Coronary artery (tissue), 2 donors: Measurements from ENCODE around the gene ANKHD1.

Experiments used
- DNase-seq: peaks from one replicate; pipeline ENCODE4 v3.0.0-alpha.2; 2017; ENCODE audit warnings: low spot score
- H3K27ac ChIP-seq, 2 donors: fragments of 200-600 bp; sonication (generic); one replicate each; pipeline ENCODE4 v1.5.1; 2016 to 2019
- H3K4me3 ChIP-seq: fragments of 200-600 bp; sonication (generic); 2 replicates; pipeline ENCODE4 v1.5.1; 2016; ENCODE audit warnings: mild to moderate bottlenecking, moderate library complexity
- TF ChIP-seq, protein P1 (sequence below): fragments of 200-600 bp; sonication (generic); IDR thresholded peaks from one replicate; pipeline ENCODE4 v1.5.1; 2019; ENCODE audit warnings: antibody characterized with exemption

The ANKHD1 gene

DNA sequence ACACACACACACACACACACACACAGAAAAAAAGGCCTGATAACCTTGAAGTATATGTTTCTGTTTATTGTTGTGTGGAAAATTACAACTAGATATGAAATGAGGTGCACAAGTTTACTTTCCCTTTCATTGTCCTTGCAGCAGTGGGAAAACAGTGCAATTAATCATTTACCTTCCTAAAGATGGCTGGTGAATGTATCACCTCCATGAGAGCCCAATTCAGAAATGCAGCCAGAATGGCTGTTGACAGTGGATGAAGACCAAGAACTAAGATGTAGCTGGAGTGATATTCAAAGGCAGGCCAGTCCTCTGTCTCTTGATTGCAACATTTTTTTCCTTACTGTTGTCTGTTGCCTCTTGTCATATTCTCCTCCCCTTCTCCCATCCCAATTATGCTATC is 96.3 kb downstream of the ANKHD1 start:
- no peak overlapping the region for H3K4me3 ChIP-seq
- TF ChIP-seq, protein P1, sequence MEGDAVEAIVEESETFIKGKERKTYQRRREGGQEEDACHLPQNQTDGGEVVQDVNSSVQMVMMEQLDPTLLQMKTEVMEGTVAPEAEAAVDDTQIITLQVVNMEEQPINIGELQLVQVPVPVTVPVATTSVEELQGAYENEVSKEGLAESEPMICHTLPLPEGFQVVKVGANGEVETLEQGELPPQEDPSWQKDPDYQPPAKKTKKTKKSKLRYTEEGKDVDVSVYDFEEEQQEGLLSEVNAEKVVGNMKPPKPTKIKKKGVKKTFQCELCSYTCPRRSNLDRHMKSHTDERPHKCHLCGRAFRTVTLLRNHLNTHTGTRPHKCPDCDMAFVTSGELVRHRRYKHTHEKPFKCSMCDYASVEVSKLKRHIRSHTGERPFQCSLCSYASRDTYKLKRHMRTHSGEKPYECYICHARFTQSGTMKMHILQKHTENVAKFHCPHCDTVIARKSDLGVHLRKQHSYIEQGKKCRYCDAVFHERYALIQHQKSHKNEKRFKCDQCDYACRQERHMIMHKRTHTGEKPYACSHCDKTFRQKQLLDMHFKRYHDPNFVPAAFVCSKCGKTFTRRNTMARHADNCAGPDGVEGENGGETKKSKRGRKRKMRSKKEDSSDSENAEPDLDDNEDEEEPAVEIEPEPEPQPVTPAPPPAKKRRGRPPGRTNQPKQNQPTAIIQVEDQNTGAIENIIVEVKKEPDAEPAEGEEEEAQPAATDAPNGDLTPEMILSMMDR: no peak
- no peak for DNase-seq
- H3K27ac ChIP-seq: no peak overlapping the region

DNA sequence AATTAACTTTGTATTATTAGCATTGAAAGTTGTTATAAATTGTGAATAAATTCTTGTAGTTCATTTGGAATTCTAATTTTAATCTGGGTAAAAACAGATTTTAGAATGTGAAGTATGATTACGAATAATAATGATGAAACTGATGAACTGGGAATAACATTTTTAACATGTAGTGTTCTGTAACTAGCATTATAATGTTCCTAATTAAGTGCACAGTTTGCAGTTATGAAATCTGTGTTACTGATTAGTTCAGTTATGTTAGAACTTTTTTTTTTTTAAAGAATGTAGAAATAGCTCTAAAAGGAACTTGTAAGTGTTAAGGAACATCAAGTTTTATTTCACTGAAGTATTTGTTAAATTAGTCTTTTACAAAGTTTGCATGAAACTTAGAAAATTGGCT is 97.0 kb downstream of the ANKHD1 start:
- H3K4me3 ChIP-seq: no peak overlapping the region
- no peak overlapping the region for H3K27ac ChIP-seq

DNA sequence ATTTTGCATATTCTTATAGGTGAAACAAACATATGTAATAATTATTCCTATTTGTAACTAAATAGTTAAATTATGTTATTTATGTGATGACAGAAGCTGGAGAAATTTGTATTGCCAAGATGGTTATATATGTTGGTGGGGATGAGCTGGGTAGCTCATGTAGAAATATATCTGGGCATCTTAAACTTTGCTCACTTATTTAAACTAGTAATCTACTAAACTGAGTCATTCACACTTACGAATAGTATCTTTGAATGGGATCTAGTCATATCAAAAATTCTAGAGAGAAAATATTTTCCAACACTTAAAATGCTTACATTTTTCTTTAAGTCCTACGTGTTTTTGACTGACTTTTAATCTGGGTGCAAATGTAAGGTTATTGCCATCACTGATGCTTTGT is 101.2 kb downstream of the ANKHD1 start:
- TF ChIP-seq, protein P1: no peak
- H3K4me3 ChIP-seq: no peak overlapping the region
- H3K27ac ChIP-seq: no peak overlapping the region
- DNase-seq: no peak

More for the DNA sequence above, 97.0 kb downstream of the ANKHD1 start:
- TF ChIP-seq, protein P1: no peak
- no peak for DNase-seq

DNA sequence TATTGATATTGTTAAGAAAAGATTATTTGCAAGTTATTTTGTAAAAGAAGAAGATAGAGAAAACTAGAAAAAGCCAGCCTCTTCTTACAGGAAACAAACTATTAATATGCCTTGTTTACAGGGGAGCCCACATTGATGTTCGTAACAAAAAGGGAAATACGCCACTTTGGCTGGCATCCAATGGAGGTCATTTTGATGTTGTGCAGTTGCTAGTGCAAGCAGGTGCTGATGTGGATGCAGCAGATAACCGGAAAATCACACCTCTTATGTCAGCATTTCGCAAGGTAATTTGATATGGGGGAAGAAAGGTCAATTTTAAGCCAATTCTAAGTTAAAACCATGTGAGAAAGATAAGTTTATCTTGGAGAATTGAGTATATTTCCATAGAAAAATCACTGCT is 108.3 kb downstream of the ANKHD1 start:
- no peak overlapping the region for H3K4me3 ChIP-seq
- H3K27ac ChIP-seq: no peak overlapping the region
- TF ChIP-seq, protein P1: no peak
- no peak for DNase-seq

DNA sequence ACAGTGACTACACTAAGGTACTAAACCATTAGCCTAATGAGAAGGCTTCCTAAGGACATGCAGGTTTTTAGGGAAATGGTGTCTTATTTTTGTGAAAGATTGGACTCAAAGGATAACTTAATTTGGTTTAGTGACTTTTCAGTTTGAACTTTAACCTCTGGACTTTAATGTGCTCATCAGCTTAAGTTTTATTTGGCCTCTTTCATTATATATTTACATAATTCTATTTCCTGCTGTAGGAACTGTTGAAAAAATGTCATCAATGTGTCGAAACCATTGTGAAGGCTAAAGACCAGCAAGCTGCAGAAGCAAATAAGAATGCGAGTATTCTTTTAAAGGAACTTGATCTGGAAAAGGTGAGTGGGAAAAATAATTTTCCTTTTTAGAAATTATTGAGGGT is 111.5 kb downstream of the ANKHD1 start:
- Histone ChIP-seq H3K4me3 (no peak overlapping the region), H3K27ac (no peak overlapping the region)
- TF ChIP-seq, protein P1: no peak
- DNase-seq: no peak

DNA sequence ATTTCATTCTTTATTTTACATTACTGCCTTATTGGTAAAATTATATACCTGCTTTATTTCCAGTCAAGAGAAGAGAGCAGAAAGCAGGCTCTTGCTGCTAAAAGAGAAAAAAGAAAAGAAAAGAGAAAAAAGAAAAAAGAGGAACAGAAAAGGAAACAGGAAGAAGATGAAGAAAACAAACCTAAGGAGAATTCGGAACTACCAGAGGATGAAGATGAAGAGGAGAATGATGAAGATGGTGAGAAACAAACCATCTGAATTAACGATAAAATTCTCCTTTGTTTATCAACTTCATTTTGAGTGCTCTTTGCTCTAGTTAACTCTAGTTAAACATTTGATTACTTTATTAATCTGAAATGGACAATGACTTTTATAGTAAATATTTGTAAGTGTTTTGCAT is 122.4 kb downstream of the ANKHD1 start:
- no peak for DNase-seq
- no peak overlapping the region for H3K27ac ChIP-seq
- H3K4me3 ChIP-seq: no peak overlapping the region
- TF ChIP-seq, protein P1: no peak

DNA sequence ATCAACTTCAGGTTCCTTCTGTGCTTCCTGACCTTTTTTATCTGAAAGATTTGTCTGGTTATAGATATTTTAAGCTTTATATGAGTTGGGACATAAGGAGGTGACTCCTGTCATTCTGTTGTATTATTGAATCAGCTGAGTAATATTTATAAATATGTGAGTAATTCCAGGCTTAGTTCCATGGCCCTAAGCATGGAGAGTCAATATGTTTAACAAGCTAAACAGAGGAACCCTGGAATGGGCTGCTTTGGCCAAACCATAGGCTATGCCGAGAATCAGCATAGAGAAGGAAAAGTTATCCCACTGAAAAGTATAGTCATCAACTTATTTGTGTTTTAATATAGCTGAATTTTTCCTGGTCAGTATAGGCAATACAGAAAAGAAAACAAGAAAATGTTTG is 138.6 kb downstream of the ANKHD1 start:
- H3K27ac ChIP-seq: no peak overlapping the region
- H3K4me3 ChIP-seq: no peak overlapping the region
- TF ChIP-seq, protein P1: no peak
- DNase-seq: no peak
